HG03378 (cell line): ENCODE data around the gene ZNF423.
"Not testable (repeated sequence)": the region's sequence is repeated elsewhere in the genome, so short reads cannot be mapped to it uniquely, and the experiment has no call there.

ENCODE experiments used
- ATAC-seq: cut with Tn5 transposase; IDR thresholded peaks from one replicate; pipeline ENCODE4 v1.9.1; 2021; ENCODE audit warnings: mild to moderate bottlenecking, moderate library complexity; ENCODE audit not compliant: unreplicated experiment

ZNF423 gene

GRCh38 chr16:49855822-49856671 is at the start of gene ZNF423:
ZNF423 (minus strand) TSS chr16:49856112; CDS start chr16:49855774, 338 bp downstream.
- no peak for ATAC-seq

- ATAC-seq: no peak
These were observed 48.6 kb upstream of the ZNF423 start for GRCh38 chr16:49904348-49905062.

- ATAC-seq: no peak
These were observed 47.0 kb upstream of the ZNF423 start for GRCh38 chr16:49902908-49903307.

GRCh38 chr16:49901711-49902110 is 45.8 kb upstream of the ZNF423 start:
- ATAC-seq: no peak

- ATAC-seq: no peak
These were observed 45.0 kb upstream of the ZNF423 start for GRCh38 chr16:49900875-49901274.

- no peak for ATAC-seq
These were observed 44.2 kb upstream of the ZNF423 start for GRCh38 chr16:49899991-49900695.

- no peak for ATAC-seq
These were observed 40.6 kb upstream of the ZNF423 start for GRCh38 chr16:49896447-49896964.

- ATAC-seq: no peak
These were observed 35.0 kb upstream of the ZNF423 start for GRCh38 chr16:49890876-49891275.

GRCh38 chr16:49889725-49890397 is 33.9 kb upstream of the ZNF423 start:
- ATAC-seq: no peak

- no peak for ATAC-seq
These were observed 30.7 kb upstream of the ZNF423 start for GRCh38 chr16:49886554-49887094.

- ATAC-seq: no peak
These were observed 28.4 kb upstream of the ZNF423 start for GRCh38 chr16:49884033-49885015.

GRCh38 chr16:49883076-49884014 is 27.4 kb upstream of the ZNF423 start:
- ATAC-seq: no peak

- ATAC-seq: no peak
These were observed 26.0 kb upstream of the ZNF423 start for GRCh38 chr16:49881890-49882289.

GRCh38 chr16:49878540-49878939 is 22.6 kb upstream of the ZNF423 start:
- not testable (repeated sequence) for ATAC-seq

- no peak for ATAC-seq
These were observed 20.8 kb upstream of the ZNF423 start for GRCh38 chr16:49876716-49877129.

- ATAC-seq: no peak
These were observed 20.1 kb upstream of the ZNF423 start for GRCh38 chr16:49875806-49876715.

GRCh38 chr16:49874613-49875237 is 18.8 kb upstream of the ZNF423 start:
- no peak for ATAC-seq
